Gastroesophageal sphincter (tissue), 3 donors: Measurements from ENCODE around the gene TBC1D14.

Experiments
- EP300 ChIP-seq: sonication (generic); formaldehyde crosslinking; IDR thresholded peaks from one replicate; pipeline ENCODE4 v1.6.1; 2017; ENCODE audit warnings: antibody characterized with exemption, mild to moderate bottlenecking
- TF ChIP-seq, protein P1 (sequence below), 4 experiments: fragments of 200-600 bp in 2 of 4; fragments of 450-650 bp in 2 of 4; sonication (generic) in 1 of 4; IDR thresholded peaks; one replicate each; pipeline ENCODE4 v1.5.1; 2017 to 2019; ENCODE audit warnings: antibody characterized with exemption in 4 of 4, mild to moderate bottlenecking in 2 of 4, moderate library complexity in 2 of 4

DNA sequence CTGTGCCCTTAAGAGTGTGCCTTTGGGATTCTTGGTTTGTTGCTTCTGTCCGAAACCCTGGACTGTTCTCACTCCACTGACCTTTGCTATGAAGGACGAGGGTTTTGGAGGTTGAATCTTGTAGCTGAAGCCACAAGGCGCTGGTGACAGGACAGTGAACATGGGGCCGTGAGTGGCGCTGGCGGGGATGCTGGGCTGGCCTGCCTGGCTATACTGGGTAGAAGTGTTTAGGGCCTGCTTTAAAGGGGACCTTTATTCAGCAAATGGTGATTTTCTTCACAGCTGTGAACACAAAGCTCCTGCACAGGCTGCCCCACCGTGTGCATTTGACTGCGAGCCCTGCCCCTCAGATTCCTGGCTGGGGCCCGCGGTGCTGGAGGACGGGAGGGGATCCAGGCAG lies 106.5 kb downstream of the TBC1D14 start:
- TF ChIP-seq, protein P1, sequence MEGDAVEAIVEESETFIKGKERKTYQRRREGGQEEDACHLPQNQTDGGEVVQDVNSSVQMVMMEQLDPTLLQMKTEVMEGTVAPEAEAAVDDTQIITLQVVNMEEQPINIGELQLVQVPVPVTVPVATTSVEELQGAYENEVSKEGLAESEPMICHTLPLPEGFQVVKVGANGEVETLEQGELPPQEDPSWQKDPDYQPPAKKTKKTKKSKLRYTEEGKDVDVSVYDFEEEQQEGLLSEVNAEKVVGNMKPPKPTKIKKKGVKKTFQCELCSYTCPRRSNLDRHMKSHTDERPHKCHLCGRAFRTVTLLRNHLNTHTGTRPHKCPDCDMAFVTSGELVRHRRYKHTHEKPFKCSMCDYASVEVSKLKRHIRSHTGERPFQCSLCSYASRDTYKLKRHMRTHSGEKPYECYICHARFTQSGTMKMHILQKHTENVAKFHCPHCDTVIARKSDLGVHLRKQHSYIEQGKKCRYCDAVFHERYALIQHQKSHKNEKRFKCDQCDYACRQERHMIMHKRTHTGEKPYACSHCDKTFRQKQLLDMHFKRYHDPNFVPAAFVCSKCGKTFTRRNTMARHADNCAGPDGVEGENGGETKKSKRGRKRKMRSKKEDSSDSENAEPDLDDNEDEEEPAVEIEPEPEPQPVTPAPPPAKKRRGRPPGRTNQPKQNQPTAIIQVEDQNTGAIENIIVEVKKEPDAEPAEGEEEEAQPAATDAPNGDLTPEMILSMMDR (IDR thresholded peaks at IDR 0.05) = no peak
- no peak for TF ChIP-seq EP300
